ENCODE data around the gene ATXN3L.
"Not testable (repeated sequence)": the region's sequence is repeated elsewhere in the genome, so short reads cannot be mapped to it uniquely, and the experiment has no call there.

ATXN3L gene

DNA sequence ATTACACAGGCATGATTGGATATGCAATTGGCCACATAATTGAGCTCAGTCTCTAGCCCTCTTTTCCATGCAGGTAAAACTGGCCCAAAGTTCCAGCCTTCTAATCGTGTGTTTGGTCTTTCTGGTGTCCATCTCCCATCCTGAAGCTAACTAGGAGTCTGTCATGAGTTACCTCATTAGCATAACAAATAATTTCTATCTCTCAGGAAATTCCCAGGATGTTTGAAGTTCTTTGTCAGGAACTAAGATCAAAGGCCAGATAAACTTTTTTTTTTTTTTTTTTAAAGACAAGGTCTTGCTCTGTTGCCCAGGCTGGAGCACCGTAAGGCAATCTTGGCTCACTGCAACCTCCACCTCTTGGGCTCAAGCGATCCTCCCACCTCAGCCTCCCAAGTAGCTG is 15.8 kb downstream of the ATXN3L start:
- no peak for DNase-seq

DNA sequence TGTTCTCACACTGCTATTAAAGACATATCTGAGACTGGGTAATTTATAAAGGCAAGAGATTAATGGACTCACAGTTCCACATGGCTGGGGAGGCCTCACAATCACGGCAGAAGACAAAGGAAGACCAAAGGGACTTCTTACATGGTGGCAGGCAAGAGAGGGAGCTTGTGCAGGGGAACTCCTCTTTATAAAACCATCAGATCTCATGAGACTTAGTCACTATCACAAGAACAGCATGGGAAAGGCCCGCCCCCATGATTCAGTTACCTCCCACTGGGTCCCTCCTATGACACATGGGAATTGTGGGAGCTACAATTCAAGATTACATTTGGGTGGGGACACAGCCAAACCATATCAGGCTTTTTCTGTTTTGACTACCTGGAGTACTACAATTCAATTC is 16.6 kb downstream of the ATXN3L start:
- DNase-seq = not testable (repeated sequence)

DNA sequence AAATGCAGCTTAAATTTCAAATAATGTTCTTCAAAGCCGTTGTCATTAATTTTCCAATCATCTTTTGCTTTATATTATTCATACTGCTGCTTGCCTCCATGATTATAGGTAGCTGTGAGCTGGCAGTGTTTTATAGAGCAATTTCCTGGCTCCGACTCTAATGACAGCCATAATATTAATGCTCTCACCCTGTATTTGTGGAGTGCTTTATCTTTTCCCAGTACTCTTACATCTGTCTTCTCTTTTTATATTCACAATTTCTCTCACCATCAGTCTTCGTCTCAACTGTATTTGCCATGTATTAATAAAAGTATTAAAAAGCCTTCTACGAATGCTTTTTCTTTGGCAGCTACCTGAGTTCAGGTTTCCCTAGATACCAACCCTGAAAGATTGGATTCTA is 21.0 kb downstream of the ATXN3L start:
- DNase-seq = no peak

DNA sequence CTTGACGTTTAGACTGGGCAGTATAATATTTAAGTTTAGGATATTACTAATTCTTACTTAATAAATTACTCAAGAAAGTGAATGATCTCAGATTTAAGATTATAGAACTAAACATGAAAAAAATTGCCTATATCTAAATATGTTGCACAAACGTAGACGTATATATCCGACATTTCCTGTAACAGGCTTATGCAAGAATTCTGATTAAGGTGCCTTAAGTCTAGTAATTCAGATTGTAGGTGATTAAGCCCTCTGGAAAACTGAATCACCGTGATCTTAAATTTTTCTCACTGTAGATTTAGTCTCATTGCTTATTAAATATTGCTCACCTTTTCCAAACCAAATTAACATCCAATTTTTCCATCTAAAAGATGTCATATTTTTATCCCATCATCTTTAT is 24.0 kb downstream of the ATXN3L start:
- DNase-seq = no peak

DNA sequence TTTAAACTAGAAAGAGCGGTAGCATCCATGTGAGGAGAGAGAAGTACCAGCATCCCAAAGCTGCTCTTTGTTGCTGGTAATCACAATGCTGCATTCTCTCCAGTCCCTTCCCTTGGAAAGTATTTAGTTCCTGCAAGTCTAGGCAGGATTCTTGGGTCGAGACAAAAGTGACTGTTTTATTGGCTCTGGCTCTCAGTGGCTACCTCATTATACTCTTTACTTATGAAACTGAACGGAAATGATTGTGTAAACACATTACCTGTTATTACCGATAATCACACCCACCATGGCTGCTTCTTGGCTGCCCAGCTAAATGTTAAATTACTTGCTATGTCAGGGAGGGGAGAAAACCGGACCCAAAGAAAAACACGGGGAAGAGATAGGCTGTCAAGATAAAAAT is 26.2 kb downstream of the ATXN3L start:
- no peak for DNase-seq

DNA sequence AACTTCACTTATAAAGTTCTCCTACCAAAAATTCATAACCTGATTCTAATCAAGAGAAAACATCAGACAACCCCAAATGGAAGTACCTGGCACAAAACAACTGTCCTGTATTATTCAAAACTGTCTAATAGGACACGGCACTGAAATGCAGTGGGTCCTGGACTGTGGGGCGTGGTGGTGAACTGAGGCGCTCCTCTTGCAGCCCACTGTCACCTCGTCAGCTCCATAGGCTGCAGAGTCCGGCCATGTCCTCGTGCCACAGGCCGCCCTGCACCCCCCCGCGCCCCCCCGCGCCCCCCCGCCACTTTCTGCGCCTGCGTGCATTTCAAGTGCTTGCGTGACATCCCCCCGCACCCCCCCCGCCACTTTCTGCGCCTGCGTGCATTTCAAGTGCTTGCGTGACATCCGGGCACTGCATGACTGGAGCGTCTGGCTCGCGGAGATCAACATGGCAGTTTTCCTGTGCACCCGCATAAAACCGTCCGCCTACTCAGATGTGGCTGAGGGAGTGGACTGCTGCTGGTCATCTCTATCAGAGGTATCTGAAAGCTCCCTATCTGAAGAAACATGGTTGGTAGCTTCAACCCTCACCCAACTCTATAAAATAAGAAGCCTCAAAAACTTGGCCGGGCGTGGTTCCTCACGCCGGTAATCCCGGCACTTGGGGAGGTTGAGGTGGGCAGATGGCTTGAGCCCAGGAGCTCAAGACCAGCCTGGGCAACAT is 28.8 kb downstream of the ATXN3L start:
- DNase-seq = no peak

DNA sequence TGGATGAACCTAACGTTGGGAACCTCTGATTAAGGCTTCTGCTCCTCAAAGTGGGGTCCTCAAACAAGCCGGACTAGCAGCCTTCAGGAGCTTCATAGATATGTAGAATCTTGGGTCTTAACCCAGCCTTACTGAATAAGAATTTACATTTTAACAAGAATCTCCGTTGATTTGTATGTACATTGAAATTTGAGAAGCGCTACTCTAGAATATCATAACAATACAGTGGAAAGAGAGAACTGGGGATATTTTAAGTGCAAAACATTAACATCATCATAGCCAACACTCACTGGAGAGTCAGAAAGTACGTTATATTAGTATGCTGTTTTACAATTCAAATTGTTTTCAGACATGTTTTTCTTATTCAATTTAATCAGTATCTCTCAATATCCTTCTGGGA is 31.2 kb downstream of the ATXN3L start:
- no peak for DNase-seq

DNA sequence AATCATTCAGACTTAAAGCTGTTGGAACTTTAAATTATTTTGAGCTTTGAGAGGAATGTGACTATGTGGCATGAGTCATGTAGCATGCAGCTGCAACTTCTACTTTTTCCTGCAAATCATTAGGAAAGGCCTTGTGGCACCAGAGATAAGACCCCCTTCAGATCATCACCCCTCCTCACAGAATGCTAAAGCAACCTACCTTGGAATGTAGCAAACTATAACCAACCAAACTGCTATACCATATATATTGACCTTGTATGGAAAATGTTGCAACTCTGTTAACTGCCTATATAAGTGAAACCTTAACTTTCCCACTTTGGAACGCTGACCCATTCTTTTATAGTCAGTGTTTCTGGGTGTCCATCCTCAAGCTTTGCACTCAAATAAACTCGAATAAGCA is 32.0 kb downstream of the ATXN3L start:
- DNase-seq = no peak

DNA sequence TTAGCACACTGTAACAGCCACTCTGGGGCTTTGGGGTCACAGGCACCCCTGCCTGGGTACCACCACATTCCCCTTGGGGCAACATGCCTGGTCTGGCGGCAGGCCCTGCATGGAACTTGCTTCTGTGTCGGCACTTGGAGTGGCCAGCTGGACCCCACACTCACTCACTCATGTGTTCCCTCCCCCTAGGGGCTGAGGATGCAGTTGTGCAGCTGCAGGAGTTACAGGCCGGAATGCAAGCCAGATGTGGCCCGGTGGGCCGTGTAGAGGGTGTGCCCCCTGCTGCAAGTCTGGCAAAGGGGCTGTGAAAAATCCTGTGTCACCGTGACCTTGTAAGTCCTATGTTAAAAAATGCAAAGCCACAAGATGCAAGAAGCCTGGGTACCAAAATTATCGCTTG is 34.2 kb downstream of the ATXN3L start:
- no peak for DNase-seq

DNA sequence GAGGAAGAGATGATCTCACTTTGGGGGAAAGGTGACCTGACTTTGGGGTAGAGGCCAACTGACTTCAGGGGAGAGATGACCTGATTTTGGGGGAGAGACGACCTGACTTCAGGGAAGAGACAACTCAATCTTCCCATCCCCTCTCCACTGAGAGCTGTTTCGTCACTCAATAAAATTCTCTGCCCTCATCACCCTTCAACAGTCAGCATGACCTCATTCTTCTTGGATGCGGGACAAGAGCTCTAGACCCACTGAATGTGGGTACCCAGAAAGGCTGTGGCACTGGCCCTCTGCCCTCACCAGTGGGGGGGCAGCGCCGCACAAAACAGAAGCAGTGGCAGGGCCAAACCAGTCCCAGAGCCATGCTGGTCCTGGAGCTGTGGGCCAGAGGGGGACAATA is 34.6 kb downstream of the ATXN3L start:
- DNase-seq = no peak

DNA sequence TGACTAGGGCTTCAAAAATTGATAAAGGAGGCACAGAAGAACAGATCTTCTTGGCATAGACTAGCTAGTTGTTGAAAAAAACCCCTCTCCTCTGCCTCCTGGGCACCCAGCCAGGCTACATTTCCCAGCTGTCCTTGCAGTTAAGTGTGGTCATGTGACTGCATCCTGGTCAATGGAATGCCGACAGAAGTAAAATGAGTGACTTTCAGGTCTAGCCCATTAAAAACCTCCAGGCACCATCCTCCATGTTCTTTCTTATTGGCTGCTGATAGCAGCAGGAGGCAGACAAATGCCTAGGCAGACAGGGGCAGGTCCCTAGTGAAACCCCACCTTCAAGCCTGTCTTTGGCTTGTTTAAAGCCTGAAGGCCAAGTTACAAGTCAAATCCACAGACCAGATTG is 35.3 kb downstream of the ATXN3L start:
- no peak for DNase-seq

DNA sequence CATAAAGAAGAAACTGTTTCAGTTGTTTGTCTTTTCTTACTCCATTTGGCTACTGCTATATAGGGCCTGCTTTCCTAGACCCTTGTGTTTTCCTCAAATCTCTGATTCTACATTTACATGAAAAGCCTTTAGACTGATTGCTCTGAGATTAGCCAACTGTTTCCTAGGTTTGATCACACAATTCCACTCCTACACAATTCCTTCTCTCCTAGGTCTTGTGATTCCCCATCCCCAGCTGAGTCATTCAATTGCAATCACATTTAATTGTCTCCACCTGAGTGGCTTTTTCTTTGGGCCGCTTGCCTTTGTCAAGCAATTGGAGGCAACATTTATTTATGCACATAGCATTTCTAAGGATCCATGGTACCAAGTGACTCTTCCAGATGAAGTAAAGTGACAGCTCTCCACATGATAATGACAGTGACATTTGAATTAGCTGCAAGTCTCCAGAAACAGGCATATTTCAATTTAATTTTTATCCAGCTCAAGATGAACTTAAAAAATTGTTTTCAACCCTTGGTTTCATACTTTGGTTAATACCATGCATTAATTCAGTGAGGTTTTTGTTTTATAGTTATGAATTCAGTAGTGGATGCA is 35.8 kb downstream of the ATXN3L start:
- DNase-seq = no peak

DNA sequence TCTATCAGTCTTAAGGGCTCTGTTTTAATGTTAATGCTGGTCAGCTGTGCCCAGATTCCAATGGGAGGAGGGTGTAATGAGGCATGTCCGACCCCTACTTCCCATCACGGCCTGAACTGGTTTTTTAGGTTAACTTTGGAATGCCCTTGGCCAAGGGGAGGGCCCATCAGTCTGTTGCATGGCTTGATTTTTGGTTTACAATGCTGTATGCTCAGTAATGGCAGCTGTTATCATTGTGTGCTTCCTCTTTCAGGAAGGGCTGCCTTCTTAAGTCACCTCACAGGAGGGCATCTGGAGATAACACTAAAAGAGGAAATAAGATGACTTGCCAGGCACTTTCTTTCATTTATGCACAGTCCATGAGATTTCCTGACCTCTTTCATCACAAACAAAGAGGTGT is 36.3 kb downstream of the ATXN3L start:
- DNase-seq = no peak

DNA sequence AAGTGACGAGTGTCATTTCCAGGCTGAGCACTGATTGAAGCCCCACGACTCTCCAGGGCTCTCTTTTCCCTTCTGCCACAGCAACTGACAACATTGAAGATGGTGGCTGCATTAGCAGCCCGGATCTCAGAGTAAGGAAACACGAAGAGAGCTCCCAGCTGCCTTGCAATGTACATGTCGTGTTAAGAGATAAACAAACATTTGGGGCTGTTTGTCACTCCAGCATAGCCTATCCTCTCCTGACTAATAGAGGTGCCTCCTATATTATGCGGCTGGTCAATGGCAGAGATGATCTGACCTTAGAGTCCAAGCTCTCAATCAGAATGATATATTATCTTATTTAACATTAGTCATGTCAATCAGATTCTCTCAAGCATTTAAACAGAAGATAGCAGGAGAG is 38.6 kb downstream of the ATXN3L start:
- DNase-seq = no peak

DNA sequence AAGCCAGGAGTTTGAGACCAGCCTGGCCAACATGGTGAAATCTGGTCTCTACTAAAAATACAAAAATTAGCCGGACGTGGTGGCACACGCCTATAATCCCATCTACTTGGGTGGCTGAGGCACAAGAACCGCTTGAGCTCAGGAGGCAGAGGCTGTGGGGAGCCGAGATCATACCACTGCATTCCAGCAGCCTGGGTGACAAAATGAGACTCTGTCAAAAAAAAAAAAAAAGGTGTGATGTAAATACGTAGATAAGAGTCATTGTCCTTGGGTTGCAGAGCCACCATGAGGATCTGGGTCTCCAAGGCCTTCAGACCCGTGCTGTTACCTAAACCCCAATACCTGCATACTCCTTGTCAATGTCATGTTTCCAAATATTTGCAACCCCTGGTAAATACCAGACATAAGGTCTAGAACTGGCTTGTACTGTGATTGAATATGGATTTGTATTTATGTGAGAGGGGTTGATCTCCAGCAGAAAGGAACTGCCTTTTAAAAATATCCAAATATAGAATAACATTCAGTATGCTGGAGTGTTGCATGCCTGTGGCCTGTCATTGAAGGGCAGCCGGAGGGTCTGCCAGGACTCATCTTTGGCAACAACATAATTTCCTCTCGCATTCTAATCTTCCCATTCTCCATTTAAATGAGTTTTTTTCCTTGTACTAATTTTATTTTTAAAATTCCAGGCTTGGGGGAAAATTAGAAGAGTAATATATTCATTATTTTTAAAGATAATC is 40.4 kb downstream of the ATXN3L start:
- DNase-seq = no peak

DNA sequence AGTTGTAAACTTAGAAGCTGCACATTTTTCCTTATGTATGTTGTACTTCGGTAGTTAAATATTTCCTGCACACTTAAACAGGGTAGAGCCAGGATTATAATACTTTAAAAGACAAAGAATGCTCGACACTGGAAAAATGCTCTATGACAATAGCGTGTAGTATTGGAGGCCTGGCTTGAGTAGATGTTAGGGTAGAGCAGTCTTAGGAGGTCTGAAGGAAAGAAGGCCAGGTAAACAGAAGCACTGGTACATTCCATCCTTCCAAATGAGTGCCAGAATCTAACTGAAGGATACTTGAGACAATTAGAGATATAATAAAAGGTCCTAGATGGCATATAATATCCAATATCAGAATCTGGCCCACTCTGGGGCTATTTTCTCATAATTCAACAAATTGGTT is 42.3 kb downstream of the ATXN3L start:
- DNase-seq = no peak

DNA sequence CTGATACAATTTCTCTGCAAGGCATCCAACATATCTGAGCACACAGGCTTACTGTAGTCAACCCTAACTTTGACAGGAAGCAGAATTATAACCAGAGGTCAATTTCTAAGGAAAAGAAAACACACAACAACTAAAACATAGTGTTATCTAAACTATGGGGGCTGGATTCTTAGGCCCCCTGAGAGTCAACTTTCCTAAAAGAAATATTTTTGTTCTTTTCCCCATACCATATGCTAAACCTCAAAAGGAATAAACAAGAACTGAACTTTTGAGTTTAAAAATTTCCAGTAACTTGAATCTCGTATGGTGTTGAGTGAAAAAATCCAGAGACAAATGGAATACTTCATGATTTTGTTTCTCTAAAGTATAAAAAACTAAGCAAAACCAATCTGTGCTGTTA is 42.9 kb downstream of the ATXN3L start:
- no peak for DNase-seq

DNA sequence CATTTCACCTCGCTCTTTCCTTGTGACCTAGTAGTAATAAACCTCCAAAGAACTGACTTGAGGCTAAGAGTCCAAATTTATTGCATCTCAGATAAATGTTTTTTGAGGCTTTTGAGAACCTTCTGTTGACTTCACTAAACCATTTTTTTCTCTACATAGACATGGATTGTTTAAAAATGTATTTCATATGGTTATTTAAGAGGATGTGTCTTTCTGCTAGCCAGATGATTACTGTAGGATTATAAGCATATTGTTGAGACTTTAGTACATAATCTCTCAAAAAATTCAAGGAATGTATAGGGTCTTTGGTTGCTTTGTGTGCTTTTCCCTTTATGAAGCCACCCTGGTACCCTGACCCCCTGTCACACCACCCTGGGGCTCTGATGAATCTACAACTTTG is 44.8 kb downstream of the ATXN3L start:
- no peak for DNase-seq

DNA sequence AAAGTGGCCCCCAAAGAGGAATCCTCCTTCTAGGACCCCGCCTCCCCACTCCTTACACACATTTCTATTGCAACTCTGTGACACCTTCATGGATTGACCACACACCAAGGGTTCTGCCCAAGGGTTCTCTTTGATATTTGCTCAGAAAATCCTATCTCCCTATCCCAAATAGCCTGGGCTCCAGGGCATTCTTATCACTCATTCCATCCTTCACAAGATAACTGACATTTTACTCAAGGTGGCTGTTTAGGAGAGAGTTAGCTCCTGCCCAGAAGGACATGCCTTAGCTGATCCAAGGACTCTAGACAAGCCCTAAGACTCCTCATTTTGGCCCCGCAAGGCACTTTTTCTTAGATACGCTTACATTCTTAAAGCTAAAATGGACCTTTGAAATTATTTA is 47.4 kb downstream of the ATXN3L start:
- DNase-seq = no peak

DNA sequence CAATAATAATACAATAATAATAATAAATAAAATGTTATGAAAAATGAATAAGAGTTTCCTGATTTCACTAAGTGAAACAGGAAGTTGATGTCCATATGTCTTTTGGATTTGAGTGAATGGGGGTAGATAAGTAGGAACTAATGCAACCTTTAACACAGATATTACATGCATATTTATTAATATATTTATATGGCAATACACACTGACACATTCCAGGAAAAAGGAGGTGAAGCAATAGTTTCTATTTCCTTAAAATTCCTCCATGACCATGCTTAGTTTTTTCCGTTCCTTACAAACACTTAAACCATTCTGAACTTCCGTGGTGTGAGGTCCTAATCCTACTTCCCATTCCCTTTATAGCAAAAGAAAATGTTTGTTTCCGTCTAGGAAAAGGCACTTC is 48.3 kb downstream of the ATXN3L start:
- no peak for DNase-seq

DNA sequence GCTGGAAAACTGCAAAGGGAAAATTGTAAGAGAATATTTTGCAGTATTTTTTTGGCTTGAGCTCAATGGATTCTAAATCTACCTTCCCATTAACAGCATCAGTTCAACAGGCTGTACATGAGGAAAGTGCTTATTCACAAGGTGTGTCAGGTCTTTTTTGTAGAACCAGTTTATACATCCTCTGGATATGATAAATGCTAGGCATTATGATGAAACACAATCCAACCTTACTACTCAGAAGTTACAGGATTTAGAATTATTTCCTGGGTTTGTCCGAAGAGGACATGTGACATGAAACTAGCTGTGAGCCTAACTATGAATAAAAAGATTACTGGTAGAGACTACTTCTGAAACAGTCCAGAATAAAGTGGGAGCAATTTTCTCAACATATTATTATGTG is 49.5 kb downstream of the ATXN3L start:
- no peak for DNase-seq

DNA sequence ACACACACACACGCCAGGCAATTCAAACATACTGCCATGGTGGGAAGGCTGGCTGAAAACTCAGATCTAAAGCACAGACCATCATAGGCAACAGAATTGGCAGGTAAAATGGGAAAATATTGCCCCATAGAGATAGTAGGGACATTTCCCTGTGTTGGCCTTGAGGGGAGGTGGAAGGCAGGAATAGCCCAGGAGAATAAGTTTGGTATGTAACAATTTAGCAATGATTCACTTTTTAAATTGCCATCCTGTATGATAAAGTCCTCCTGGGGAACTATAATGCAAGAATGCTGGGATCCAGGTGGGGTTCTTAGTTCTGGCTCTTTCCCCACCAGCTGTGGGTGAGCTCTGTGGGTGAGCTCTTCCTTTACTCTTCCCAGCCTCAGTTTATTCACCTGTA is 51.0 kb downstream of the ATXN3L start:
- DNase-seq = no peak

Data from GOT3 (cell line).